IPS DF 4.7 (cell line): ENCODE data around the gene DNM3.

Source experiments
- DNase-seq: peaks from one replicate; pipeline ENCODE4 v3.0.0-alpha.2; 2013; ENCODE audit warnings: low spot score; ENCODE audit errors: extremely low read depth

DNM3 gene

DNA sequence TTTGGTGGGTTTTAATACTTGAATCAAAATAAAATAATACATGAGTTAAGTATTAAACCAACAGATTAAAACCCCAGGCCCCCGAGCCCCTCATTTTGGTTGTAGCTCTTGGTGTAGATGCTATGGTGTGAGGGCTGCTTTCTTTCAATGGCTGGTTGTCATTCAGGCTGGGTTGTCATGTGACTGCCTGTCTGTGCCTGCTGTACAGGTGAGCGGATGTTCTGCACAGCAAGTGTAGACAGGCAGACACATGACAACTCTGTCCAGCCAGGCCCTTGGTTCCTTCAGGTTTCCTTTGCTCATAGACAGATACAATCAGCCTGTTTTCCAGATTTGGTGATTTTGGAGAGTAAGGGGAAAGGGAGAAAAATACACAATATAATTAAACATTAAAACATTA, 297.3 kb downstream of the DNM3 start:
- DNase-seq: no peak

DNA sequence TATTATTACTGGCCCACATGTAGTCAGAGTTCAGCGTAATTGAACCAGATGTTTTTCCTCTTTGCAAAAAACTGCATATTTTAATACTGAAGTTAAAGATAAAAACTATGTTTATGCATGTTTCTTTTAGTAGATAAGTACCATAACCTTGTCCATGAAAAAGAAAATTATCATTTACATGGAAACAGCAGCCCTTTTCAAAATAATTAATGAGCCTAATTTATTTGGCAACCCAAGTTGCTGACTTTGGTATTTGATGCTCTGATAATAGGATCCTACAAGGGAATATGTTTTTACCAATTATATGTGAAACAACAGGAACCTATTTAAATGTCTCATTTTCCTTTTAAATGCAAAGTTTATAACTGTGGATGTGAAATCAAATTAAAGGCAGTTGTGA, 297.9 kb downstream of the DNM3 start:
- DNase-seq: no peak

DNA sequence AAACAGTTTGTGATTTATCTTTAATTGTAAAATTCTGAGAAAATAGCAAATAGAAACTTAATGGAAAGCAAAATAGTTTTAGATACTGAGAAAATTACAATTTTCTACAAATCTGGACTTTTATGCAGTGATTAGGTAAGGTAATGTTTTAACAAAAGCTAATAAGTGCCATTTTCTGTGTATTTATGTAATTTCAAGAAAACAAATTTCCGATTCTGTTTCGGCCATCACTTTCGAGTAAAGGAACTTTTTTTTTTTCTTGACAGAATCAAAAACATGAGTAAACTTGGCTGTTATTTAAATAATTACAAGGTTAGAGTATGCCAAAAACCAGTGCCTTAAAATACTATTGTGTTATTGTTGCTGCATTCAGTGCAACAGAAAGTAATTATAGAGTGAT, 298.8 kb downstream of the DNM3 start:
- DNase-seq: no peak

DNA sequence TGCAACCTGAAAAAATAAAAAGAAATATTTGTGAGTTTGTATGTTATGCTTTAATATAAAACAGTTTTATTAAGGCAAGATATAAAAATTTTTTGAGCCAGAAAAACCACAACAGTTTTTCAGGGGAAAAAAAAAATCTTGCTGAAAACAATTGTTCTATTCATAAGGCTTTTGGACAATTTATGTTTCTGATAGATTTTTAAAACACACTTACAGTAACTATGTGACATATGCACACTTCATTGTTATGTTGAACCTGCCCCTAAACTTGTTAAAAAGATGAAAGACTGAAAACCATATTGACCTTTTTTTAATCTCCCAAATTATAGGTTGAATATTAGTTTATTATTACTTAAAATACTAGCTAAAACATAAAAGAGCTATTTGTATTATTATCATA, 299.3 kb downstream of the DNM3 start:
- DNase-seq: no peak

DNA sequence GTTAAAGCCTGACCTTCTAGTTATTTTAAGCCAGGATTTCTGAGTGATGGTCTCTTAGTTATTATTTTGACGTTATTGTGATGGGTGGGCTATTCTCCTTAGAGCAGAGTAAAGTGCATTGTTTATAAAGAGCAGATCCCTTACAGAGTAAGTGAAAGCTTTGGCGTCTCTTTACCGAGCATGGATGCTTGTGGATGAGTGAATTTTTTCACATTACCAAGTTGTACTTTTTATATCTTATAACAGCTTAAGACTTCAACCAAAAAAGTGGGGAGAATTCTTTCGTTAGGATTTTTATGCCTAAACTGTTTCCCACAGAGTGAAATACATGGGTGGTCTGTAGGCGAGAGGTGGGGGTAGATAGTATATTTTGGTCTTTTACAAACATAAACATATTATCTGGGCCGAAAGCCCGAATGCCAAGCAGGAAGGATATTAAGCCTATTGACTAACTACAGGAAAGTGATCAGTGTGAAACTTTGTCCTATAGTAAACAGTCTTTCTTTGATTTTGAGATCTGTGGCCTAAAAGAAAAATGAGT, 300.1 kb downstream of the DNM3 start:
- no peak for DNase-seq

DNA sequence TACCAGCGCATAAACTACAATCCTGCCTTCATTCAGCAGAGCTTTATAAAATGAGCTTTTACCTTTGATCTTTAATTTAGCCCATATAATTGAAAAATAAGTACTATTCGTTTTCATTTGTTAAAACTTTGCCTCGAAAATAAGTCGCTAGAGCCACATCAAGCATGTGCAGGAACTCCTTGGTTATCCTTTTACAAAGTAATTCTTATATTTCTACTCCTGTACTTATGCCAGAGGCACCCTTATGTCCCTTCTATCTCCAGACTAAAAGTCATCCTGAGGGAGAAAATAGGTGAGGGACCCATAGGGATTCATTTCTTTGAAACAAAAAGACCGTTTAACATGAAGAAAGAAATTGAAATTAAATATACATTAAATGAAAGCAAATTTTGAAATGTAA, 301.0 kb downstream of the DNM3 start:
- DNase-seq: no peak

DNA sequence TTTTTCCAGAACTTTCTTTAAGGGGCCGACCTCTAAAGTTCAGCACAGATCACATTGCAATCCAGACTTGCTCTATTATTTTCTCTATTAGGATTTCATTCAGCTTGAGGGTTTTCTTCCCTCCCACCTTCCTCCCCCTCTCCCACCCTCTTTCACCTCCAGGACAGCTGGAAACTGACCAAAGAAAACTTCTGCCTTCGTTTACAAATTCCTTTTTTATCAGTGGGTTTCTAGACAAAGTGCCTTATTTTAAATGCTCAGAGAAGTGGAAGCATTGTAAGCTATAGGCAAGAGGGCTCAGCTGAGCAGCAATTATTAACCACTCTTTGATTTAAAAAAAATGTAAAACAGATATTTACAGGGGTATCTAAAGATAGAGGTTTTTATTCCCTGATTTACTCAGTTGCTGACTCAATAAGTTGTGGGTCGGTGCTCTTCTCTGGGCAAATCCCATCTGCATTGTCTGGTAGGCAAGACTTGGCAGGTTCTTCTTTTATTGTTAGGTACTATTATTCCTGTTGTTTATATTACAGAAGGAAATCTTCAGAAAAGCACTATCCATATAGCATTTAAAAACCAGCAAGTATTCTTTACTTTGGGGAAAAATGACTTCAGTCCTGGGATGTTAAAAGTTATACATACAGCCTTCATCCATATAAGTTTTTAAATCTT, 302.2 kb downstream of the DNM3 start:
- no peak for DNase-seq

DNA sequence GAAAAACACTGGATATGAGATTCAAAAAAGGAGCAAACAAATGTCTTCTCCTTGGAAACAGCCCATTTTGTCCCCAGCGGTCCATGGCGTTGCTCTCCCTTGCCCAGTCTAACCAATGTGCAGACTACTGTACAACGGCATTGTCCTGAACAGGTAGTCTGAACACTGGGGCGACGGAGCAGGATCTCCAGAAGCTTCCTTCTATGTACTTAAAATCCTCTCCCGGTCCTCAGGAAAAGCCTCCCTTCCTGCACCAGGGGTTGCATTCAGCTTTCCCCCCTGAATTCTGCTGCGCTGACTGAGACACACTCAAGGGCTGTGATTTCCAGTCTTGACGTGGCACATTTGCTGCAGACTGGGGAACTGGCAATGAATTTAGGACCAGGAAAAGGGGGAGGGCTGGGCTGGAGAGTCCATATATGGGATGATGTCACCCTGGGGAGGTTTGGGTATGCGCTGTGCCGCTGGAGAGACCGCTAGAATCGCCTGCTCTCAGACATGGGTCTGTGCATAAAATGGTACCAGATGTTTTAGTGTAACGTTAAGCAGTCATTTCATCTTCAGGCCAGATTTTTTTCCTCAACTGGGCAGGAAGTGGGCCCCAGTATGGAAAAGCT, 303.3 kb downstream of the DNM3 start:
- DNase-seq: no peak

DNA sequence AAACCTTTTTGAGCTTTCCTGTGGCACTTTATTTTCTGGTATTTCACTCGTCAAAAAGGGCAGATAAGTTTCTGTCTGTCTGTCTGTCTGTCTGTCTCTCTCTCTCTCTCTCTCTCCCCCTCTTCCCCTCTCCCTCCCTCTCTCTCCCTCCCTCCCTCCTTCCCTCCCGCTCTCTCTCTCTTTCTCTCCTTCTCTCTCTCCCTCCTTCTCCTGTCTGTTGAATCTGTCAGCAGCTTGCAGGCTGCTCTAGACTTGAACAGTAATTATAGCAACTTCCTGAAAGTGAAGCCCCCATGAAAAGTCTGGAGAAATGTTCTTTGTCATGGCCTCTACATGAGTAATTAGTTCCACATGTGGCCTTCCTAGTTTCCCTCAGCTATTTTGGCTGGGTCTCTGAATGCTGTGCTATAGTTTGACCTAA, 303.9 kb downstream of the DNM3 start:
- DNase-seq: no peak

DNA sequence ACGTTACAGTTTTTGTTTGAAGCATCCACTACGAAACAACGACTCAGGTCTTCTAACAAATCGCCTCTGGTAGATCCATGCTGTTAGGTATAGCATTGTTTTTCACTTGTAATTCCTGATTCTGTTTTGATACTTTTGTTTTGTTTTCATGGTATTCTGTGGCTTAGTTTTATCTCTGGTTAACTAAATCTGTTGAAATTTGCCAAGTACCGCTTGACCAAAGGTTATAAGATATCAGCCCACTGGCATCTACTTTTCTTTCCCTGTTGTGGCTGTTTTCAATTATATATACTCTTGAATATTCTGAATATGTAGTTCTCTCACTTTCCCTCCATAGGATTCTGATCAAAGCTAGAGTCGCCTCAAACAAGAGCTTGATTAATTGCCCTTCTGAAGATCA, 304.4 kb downstream of the DNM3 start:
- no peak for DNase-seq

DNA sequence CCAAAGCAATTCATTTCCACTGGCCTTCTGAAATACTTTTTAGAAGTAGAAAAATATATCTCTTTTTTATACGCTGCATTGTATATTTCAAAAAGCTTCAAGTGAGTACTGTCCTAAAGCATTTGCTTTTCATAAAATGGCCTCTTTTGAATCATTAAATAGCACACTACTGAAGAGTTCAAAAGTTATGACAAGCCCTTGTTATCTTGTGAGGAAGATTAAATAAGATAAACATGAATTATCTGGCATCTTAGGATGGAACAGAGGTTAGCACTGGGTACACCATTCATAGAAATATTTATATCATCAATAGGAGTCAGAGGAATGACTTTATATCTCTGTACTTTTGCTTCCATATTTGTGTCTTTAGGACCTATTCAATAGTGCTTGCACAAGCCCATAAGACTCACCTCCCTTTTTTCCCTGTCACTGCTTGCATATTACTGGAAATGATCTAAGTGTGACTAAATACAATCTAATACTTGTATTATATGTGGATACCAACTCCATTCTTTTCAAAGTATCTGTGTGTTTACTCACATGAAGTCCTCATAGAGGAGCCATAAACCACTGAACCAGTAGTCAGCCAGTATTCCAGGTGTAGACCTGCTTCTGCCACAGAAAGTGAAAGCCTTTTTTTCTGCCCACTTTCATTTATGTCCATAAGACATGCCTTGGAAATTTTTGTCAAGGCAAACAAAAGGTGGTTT, 305.0 kb downstream of the DNM3 start:
- no peak for DNase-seq

DNA sequence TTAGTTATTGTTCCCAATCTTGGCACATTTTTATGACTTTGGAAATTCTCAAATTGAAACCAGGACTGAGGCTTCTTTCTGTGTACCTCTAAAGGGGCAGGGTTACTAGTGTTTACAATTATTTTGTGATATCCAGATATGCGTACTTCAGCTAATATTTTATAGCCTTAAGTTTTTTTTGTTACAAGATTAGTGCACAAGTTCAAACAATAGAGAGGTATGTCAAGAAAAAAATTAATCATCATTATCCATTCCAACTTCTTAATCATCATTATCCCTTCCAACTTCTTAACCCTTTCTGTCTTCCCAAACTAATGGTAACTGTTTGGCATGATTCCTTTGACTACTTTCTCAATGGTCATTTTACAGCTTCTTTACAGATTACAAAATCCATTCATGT, 306.2 kb downstream of the DNM3 start:
- DNase-seq: no peak

DNA sequence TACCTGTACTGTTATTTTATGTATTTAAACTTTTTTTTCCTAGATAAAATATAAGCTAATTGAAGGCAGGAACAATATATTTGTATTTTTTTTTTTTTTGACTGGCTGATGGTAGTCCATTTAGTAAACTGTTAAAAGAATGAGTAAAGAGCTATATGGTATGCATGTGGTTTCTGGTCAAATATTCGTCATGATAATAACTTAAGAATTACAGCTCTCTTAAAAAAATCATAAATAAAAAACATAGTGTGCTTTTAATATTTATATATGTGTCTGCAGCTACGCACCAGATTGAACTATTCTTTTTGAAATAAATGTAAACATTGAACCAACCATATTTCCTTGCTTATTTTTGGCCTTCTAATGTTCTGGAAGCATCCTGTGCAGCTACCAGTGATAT, 306.9 kb downstream of the DNM3 start:
- DNase-seq: no peak

DNA sequence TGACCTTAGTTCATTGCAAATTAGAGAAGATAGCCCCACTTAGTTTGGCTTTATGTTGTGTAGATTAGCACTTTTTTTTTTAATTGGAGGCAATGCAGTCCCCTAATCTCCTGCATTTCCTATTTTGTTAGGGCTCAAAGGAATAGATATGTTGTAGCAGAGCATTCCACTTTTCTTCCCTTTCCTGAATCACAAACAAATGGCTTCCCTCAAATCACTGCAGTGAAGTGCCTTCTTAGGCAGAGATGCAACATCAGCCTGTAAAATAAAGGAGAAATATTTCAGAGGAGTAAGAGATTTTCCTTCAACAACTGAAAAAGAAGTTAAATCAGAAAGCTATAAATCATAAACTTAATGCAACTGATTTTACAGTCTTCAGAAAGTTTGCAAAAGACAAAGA, 307.4 kb downstream of the DNM3 start:
- no peak for DNase-seq

DNA sequence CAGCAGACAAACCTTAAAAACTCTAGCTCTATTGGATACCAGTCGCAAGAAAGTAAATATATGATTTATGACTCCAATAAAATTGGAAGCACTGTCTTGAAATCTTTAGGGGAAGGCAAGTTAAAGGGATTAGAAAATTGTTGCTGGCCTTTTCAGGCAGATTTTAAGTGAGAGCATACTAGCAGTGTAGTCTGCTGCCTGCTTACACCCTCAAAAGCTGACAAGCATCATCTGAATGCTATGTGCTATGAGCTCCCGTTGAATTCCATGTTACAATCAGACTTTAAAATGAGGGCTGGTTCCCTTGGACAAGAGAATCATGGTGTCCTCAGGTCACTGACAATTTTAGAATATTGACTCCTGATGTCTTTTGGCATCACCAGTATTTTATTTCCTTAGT, 308.0 kb downstream of the DNM3 start:
- DNase-seq: no peak

DNA sequence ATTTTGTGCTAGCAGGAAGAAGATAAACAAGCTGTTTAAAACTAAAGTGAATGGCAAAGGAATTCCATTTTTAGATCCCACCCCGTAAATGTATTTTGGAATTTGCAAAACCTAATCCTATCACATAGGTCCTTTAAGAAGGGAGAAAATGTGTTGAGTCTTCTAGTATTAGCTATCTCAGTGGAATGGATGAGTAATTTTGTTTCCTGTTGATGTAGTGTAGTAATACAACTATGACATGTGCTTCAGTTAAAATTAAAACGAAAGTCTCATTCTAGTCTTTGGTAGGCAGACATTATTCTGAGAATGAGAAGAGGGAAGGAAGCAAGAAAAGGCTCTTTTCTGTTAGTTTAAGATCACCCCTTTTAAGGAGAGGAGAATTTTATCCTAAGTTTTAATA, 313.3 kb downstream of the DNM3 start:
- no peak for DNase-seq

DNA sequence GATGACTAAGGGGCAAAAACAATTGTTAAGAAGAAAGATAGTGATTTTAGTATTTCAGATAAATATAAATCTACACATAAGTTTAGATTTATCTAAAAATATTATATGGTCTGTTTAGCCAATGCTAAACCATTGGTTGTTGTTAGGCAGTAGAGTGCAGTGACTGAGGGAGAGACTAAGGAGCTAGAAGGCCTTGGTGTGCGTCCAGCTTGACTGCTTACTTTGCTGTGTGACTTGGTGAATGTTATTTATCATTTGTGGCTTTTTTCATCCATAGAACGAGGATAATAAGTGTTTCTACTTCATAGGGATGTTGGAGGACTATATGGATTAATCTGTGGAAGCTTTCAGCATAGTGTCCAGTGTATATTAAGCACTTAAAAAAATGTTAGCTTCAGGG, 314.5 kb downstream of the DNM3 start:
- no peak for DNase-seq

DNA sequence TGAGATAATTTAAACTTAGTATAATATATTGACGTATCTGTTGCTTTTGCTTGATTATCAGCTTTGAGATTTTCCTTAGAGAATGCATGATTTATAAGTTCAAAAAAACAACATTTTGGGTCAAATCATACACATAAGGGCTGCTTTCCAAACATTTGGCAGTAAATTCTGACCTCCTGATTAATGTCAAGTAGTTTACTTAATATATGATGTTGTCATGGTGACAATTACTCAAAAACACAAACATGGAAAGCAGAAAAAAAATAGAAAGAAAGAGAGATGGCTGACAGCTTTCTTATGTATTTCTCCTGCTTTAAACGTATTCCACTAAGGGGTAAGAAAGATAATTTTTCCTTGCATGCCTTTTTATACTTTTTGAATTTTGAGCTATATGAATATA, 320.9 kb downstream of the DNM3 start:
- no peak for DNase-seq

DNA sequence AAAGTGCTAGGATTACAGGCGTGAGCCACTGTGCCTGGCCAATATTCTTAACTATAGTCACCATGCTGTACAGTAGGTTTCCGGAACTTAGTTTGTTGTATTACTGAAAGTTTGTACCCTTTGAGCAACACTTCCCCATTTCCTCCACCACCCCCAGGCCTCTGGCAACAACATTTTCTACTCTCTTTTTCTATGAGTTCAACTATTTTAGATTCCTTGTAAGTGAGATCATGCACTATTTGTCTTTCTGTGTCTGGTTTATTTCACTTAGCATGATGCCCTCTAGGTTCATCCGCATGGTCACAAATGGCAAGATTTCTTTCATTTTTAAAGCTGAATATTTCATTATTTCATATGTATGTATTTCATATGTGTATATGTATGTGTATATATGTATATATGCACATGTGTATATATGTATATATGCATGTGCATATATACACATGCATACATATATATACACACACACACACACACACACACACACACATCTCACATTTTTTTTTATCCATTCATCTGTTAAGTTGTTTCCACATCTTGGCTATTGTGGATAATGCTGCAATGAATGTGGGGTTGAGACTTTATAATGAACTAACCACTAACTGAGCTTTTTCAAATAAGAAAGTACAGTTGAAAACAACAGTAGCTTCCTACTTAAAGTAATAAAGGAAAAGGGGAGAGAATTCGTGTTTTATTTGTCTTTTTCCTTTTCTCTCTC, 322.4 kb downstream of the DNM3 start:
- no peak for DNase-seq

DNA sequence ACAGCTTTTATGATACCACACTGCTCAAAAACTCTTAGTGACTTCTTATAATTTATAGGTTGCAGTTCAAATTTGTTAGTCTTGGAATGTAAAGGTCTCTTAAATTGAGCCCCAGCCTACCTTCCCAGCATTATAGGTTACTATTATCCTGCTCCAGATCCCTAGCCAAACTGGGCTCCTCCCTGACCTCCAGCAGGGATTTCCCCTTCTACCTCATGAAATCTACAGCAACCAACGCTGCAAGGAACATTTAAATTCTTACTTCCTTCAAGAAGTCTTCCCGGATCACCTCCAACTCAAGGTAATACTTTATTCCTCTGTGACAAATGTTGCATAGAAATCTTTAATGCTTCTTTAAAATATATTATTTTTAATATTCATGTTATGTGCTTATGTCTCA, 324.1 kb downstream of the DNM3 start:
- DNase-seq: no peak

DNA sequence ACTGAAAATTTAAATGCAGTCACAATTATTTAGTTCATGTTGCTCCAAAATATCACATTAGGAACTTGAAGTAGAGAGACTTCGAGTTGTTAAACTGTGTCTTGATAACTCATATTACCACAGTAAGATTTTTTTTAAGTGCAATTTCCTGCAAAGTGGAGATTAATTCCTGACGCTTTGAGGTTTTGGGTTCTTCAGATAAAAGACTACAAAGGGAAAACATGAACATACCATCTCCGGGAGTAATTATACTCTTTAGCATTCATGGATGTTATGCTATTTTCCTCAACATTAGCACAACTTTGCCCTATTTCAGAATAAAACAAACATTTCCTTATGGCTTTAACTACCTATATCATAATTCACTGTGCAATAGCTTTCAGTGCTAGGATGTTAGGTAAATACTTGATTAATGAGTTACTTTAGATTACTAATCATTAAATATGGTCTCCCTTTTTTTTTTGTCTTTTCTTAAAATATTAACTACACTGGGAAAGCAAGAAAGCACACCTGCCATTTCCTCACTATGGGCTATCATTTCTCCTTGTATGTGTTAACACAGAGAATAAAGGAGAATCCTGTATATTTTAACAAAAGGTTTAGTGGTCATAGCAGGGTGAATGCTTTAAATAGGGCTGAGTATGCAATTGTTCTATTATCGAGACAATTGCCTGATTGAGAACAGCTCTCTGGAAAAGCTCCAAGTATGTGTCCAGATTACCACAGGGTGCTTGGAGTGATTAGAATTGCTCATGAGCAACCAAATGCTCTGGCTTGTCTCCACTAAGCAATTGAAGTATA, 326.7 kb downstream of the DNM3 start:
- DNase-seq: no peak

DNA sequence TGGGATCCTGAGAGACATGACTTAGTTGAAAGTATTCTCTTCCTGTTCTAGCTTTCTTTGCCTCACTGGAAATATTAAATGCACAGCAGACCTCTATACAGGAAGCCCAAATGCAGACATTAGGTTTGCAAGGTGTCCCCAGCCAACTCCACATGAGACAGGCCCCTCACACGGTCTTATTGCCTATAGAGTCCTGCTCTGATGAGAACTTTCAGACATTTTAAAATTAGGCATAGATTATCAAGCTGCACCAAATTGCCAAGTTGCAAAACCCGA, 327.2 kb downstream of the DNM3 start:
- no peak for DNase-seq
